Liver (tissue), 9 donors: ENCODE data around the gene EFCAB12. TPM values are rescaled to one million over a fixed set of nuclear protein-coding genes. Genes with fewer than 3 reads are reported as not detected.

ENCODE experiments used
- DNase-seq: peaks from one replicate; pipeline ENCODE4 v3.0.0-alpha.2; 2017; ENCODE audit warnings: low spot score
- H3K27ac ChIP-seq, 2 donors: one replicate each; pipeline ENCODE4 v1.7.0; 2013; ENCODE audit warnings: inconsistent platforms in 2 of 2, low read length in 2 of 2, control low read depth in 1 of 2, low read depth in 1 of 2, mild to moderate bottlenecking in 1 of 2
- H3K27me3 ChIP-seq, 4 donors: one replicate each; pipeline versions ENCODE4 v1.6.1 to v1.7.0; 2013; ENCODE audit warnings: low read length in 3 of 4, inconsistent platforms in 1 of 4, mild to moderate bottlenecking in 1 of 4, moderate library complexity in 1 of 4; ENCODE audit not compliant: control insufficient read depth in 4 of 4, insufficient read depth in 4 of 4
- H3K36me3 ChIP-seq, 4 donors: one replicate each; pipeline versions ENCODE4 v1.6.1 to v1.7.0; 2013; ENCODE audit warnings: low read length in 3 of 4, mild to moderate bottlenecking in 3 of 4, low read depth in 1 of 4, moderate library complexity in 1 of 4; ENCODE audit not compliant: control insufficient read depth in 4 of 4, insufficient read depth in 3 of 4
- H3K4me1 ChIP-seq, 4 donors: one replicate each; pipeline versions ENCODE4 v1.6.1 to v1.7.0; 2013; ENCODE audit warnings: low read length in 3 of 4, mild to moderate bottlenecking in 3 of 4, moderate library complexity in 1 of 4; ENCODE audit not compliant: control insufficient read depth in 4 of 4, insufficient read depth in 4 of 4
- H3K4me3 ChIP-seq, 3 donors: one replicate each; pipeline versions ENCODE4 v1.6.1 to v1.7.0; 2013; ENCODE audit warnings: low read length in 3 of 3, control low read depth in 1 of 3, low read depth in 1 of 3, mild to moderate bottlenecking in 1 of 3
- H3K9ac ChIP-seq, 2 donors: one replicate each; pipeline ENCODE4 v1.7.0; 2013; ENCODE audit warnings: low read length in 2 of 2, mild to moderate bottlenecking in 2 of 2, moderate library complexity in 2 of 2, control low read depth in 1 of 2, low read depth in 1 of 2
- H3K9me3 ChIP-seq, 4 donors: one replicate each; pipeline versions ENCODE4 v1.6.1 to v1.7.0; 2013; ENCODE audit warnings: low read length in 3 of 4; ENCODE audit not compliant: control insufficient read depth in 4 of 4
- ATF3 ChIP-seq: IDR thresholded peaks from 2 replicates; pipeline ENCODE4 v1.6.1; 2016; ENCODE audit warnings: antibody characterized with exemption
- CTCF ChIP-seq: fragments of 150-350 bp; IDR thresholded peaks from 2 replicates; pipeline ENCODE4 v1.5.1; 2017; ENCODE audit warnings: improper control_type of control experiment, low read depth, low read length; ENCODE audit not compliant: missing input control
- FOXA1 ChIP-seq: IDR thresholded peaks from 2 replicates; pipeline ENCODE4 v1.6.1; 2016; ENCODE audit warnings: antibody characterized with exemption
- FOXA2 ChIP-seq: IDR thresholded peaks from 2 replicates; pipeline ENCODE4 v1.6.1; 2016; ENCODE audit warnings: antibody characterized with exemption
- GABPA ChIP-seq, 2 donors: IDR thresholded peaks in 1 of 2; conservative IDR thresholded peaks in 1 of 2; 2 replicates each; pipeline ENCODE4 v1.6.1; 2016; ENCODE audit warnings: antibody characterized with exemption in 2 of 2, mild to moderate bottlenecking in 1 of 2, moderate library complexity in 1 of 2
- HNF4G ChIP-seq: IDR thresholded peaks from 2 replicates; pipeline ENCODE4 v1.6.1; 2016; ENCODE audit warnings: antibody characterized with exemption
- MAX ChIP-seq: IDR thresholded peaks from 2 replicates; pipeline ENCODE4 v1.6.1; 2016; ENCODE audit warnings: antibody characterized with exemption
- NR2F2 ChIP-seq: IDR thresholded peaks from 2 replicates; pipeline ENCODE4 v1.6.1; 2016; ENCODE audit warnings: antibody characterized with exemption
- RAD21 ChIP-seq, 2 donors: IDR thresholded peaks; 2 replicates each; pipeline ENCODE4 v1.6.1; 2016; ENCODE audit warnings: antibody characterized with exemption in 2 of 2, mild to moderate bottlenecking in 2 of 2
- RXRA ChIP-seq, 2 donors: IDR thresholded peaks; 2 replicates each; pipeline ENCODE4 v1.6.1; 2017 to 2018; ENCODE audit warnings: antibody characterized with exemption in 2 of 2, mild to moderate bottlenecking in 1 of 2
- SP1 ChIP-seq: IDR thresholded peaks from 2 replicates; pipeline ENCODE4 v1.6.1; 2018; ENCODE audit warnings: antibody characterized with exemption, mild to moderate bottlenecking
- TAF1 ChIP-seq: conservative IDR thresholded peaks from 2 replicates; pipeline ENCODE4 v1.6.1; 2016; ENCODE audit warnings: antibody characterized with exemption, mild to moderate bottlenecking
- YY1 ChIP-seq: IDR thresholded peaks from 2 replicates; pipeline ENCODE4 v1.6.1; 2016; ENCODE audit warnings: antibody characterized with exemption, mild to moderate bottlenecking
- WGBS: extraction: QIAGEN DNeasy Blood & Tissue Kit; methylation state at CpG from one replicate; pipeline ENCODE4 v1.1.7; 2013; 5-methylcytosine and 5-hydroxymethylcytosine counted together
- polyA plus RNA-seq, 2 donors: library from polyadenylated mRNA; stranded (reverse) in 1 of 2; unstranded in 1 of 2; fragments of 200-250 nt in 1 of 2; fragments of >200 nt in 1 of 2; fragmentation: Nextera tagmentation in 1 of 2; extraction: Ambion mirVana in 1 of 2; gene quantifications; one replicate each; pipeline versions ENCODE4 v1.2.1 to v1.2.3, GENCODE V29; 2013 to 2015
- total RNA-seq, 2 donors: library from RNA; depleted of rRNA; stranded (reverse); fragments of >200 nt; gene quantifications; one replicate each; pipeline ENCODE4 v1.2.3, GENCODE V29; 2014
- TF ChIP-seq, protein P1 (sequence below): IDR thresholded peaks from 2 replicates; pipeline ENCODE4 v1.6.1; 2016; ENCODE audit warnings: antibody characterized with exemption
- TF ChIP-seq, protein P2 (sequence below): IDR thresholded peaks from 2 replicates; pipeline ENCODE4 v1.6.1; 2016; ENCODE audit warnings: antibody characterized with exemption, mild to moderate bottlenecking
- donor health status: healthy.
- donor health status: healthy.
- donor health status: healthy.
- donor health status: healthy.
- donor health status: healthy.

Gene EFCAB12
- total and polyA plus RNA-seq, 4 donors, result 0.37 to 2.4 (median 0.65) TPM

GRCh38 chr3:129416415-129416814, 12.0 kb downstream of the EFCAB12 start:
- Histone ChIP-seq H3K27ac (no peak overlapping the region), H3K27me3 (no peaks in the 10 kb centered on the region), H3K4me3 (no peak overlapping the region), H3K9ac (no peak overlapping the region), H3K4me1 (peaks cover 0 to 12% (median 2%) of the 10 kb centered on the region in 4 donors), H3K9me3 (no peaks in the 10 kb centered on the region), H3K36me3 (no peaks in the 10 kb centered on the region)
- WGBS, result 92% methylated on average over 4 of the region's 4 CpGs
- DNase-seq, result no peak
- TF ChIP-seq NR2F2 (no peak), GABPA (IDR thresholded peaks at IDR 0.05 in 1 of 2, conservative IDR thresholded peaks at IDR 0.05 in 1 of 2) (no peak), MAX (no peak), ATF3 (no peak), FOXA2 (no peak), FOXA1 (no peak), RAD21 (IDR thresholded peaks at IDR 0.05) (no peak), SP1 (no peak), HNF4G (no peak), CTCF (no peak)
- TF ChIP-seq, protein P1, sequence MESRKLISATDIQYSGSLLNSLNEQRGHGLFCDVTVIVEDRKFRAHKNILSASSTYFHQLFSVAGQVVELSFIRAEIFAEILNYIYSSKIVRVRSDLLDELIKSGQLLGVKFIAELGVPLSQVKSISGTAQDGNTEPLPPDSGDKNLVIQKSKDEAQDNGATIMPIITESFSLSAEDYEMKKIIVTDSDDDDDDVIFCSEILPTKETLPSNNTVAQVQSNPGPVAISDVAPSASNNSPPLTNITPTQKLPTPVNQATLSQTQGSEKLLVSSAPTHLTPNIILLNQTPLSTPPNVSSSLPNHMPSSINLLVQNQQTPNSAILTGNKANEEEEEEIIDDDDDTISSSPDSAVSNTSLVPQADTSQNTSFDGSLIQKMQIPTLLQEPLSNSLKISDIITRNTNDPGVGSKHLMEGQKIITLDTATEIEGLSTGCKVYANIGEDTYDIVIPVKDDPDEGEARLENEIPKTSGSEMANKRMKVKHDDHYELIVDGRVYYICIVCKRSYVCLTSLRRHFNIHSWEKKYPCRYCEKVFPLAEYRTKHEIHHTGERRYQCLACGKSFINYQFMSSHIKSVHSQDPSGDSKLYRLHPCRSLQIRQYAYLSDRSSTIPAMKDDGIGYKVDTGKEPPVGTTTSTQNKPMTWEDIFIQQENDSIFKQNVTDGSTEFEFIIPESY, result no peak
- TF ChIP-seq, protein P2, sequence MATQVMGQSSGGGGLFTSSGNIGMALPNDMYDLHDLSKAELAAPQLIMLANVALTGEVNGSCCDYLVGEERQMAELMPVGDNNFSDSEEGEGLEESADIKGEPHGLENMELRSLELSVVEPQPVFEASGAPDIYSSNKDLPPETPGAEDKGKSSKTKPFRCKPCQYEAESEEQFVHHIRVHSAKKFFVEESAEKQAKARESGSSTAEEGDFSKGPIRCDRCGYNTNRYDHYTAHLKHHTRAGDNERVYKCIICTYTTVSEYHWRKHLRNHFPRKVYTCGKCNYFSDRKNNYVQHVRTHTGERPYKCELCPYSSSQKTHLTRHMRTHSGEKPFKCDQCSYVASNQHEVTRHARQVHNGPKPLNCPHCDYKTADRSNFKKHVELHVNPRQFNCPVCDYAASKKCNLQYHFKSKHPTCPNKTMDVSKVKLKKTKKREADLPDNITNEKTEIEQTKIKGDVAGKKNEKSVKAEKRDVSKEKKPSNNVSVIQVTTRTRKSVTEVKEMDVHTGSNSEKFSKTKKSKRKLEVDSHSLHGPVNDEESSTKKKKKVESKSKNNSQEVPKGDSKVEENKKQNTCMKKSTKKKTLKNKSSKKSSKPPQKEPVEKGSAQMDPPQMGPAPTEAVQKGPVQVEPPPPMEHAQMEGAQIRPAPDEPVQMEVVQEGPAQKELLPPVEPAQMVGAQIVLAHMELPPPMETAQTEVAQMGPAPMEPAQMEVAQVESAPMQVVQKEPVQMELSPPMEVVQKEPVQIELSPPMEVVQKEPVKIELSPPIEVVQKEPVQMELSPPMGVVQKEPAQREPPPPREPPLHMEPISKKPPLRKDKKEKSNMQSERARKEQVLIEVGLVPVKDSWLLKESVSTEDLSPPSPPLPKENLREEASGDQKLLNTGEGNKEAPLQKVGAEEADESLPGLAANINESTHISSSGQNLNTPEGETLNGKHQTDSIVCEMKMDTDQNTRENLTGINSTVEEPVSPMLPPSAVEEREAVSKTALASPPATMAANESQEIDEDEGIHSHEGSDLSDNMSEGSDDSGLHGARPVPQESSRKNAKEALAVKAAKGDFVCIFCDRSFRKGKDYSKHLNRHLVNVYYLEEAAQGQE, result no peak

- 93% methylated on average over 6 of the region's 6 CpGs for WGBS
- Histone ChIP-seq H3K4me1 (peaks cover 0 to 12% (median 2%) of the 10 kb centered on the region in 4 donors), H3K9ac (no peak overlapping the region), H3K4me3 (no peak overlapping the region), H3K27ac (no peak overlapping the region), H3K9me3 (no peaks in the 10 kb centered on the region), H3K36me3 (no peaks in the 10 kb centered on the region), H3K27me3 (no peaks in the 10 kb centered on the region)
- no peak for TF ChIP-seq RXRA (IDR thresholded peaks at IDR 0.05)
- no peak for TF ChIP-seq NR2F2
- no peak for TF ChIP-seq YY1
- TF ChIP-seq ATF3, result no peak
- TF ChIP-seq, protein P2, result no peak
- TF ChIP-seq MAX, result no peak
- no peak for TF ChIP-seq TAF1
- TF ChIP-seq SP1, result no peak
- TF ChIP-seq FOXA1, result no peak
- no peak for DNase-seq
These were observed 12.6 kb downstream of the EFCAB12 start for GRCh38 chr3:129415830-129416229.
